MM.1S (cell line): Measurements from ENCODE around the gene PRSS12.

Experiments used
- DNase-seq: peaks from one replicate; pipeline ENCODE4 v3.0.0-alpha.2; 2015
- H2AFZ ChIP-seq: fragments of 300-600 bp; sonication (generic); 2 replicates; pipeline ENCODE4 v1.6.0; 2016; ENCODE audit warnings: antibody characterized with exemption, low read length
- H3F3A ChIP-seq: fragments of 300-600 bp; sonication (generic); 2 replicates; pipeline ENCODE4 v1.6.1; 2016; ENCODE audit warnings: mild to moderate bottlenecking, antibody characterized with exemption, low read length, moderate library complexity, mixed read lengths; ENCODE audit not compliant: insufficient read depth
- H3K27ac ChIP-seq: fragments of 300-600 bp; sonication (generic); 2 replicates; pipeline ENCODE4 v1.5.1; 2016; ENCODE audit warnings: mild to moderate bottlenecking, low read length
- H3K27me3 ChIP-seq: fragments of 300-600 bp; sonication (generic); replicated peaks from 2 replicates; pipeline ENCODE4 v1.6.0; 2016; ENCODE audit warnings: low read length; ENCODE audit not compliant: insufficient read depth
- H3K36me3 ChIP-seq: fragments of 300-600 bp; sonication (generic); replicated peaks from 2 replicates; pipeline ENCODE4 v1.6.1; 2016; ENCODE audit warnings: mild to moderate bottlenecking, low read length, mixed read lengths; ENCODE audit not compliant: insufficient read depth
- H3K4me1 ChIP-seq: fragments of 300-600 bp; sonication (generic); 2 replicates; pipeline ENCODE4 v1.6.1; 2016; ENCODE audit warnings: low read length, mixed read lengths
- H3K4me2 ChIP-seq: fragments of 300-600 bp; sonication (generic); 2 replicates; pipeline ENCODE4 v1.6.0; 2016; ENCODE audit warnings: low read depth, low read length
- H3K4me3 ChIP-seq: fragments of 300-600 bp; sonication (generic); 2 replicates; pipeline ENCODE4 v1.5.1; 2016; ENCODE audit warnings: low read length, mixed read lengths
- H3K79me2 ChIP-seq: fragments of 300-600 bp; sonication (generic); 2 replicates; pipeline ENCODE4 v1.6.1; 2016; ENCODE audit warnings: mixed run types, low read length, mixed read lengths
- H3K9ac ChIP-seq: fragments of 300-600 bp; sonication (generic); 2 replicates; pipeline ENCODE4 v1.6.1; 2016; ENCODE audit warnings: low read length, mixed read lengths
- H3K9me2 ChIP-seq: fragments of 300-600 bp; sonication (generic); replicated peaks from 2 replicates; pipeline ENCODE4 v1.6.1; 2016; ENCODE audit warnings: mild to moderate bottlenecking, low read length, mixed read lengths; ENCODE audit not compliant: insufficient read depth
- H3K9me3 ChIP-seq: fragments of 300-600 bp; sonication (generic); replicated peaks from 2 replicates; pipeline ENCODE4 v1.6.1; 2016; ENCODE audit warnings: mild to moderate bottlenecking, low read length, mixed read lengths; ENCODE audit not compliant: insufficient read depth
- H4K20me1 ChIP-seq: fragments of 300-600 bp; sonication (generic); 2 replicates; pipeline ENCODE4 v1.6.1; 2016; ENCODE audit warnings: mild to moderate bottlenecking, low read length, moderate library complexity, mixed read lengths; ENCODE audit not compliant: insufficient read depth
- EZH2 ChIP-seq: fragments of 300-600 bp; sonication (generic); optimal IDR thresholded peaks from 2 replicates; pipeline ENCODE3; 2017; ENCODE audit warnings: low read depth, mild to moderate bottlenecking, antibody characterized with exemption, low read length, mixed read lengths
- EZH2phosphoT487 ChIP-seq: fragments of 300-600 bp; sonication (generic); IDR thresholded peaks from 2 replicates; pipeline ENCODE4 v1.6.1; 2018; ENCODE audit warnings: antibody characterized with exemption, low read length
- TF ChIP-seq, protein P1 (sequence below): fragments of 300-600 bp; sonication (generic); IDR thresholded peaks from 2 replicates; pipeline ENCODE4 v1.5.1; 2016; ENCODE audit warnings: antibody characterized with exemption, low read length, mixed read lengths

The PRSS12 gene

GRCh38 chr4:118343501-118343900, 9.3 kb downstream of the PRSS12 start:
- no peaks in the 10 kb centered on the region for H4K20me1 ChIP-seq
- DNase-seq: no peak
- H3F3A ChIP-seq: no peaks in the 10 kb centered on the region
- no peaks in the 10 kb centered on the region for H3K27me3 ChIP-seq
- H3K79me2 ChIP-seq: no peaks in the 10 kb centered on the region
- H3K4me3 ChIP-seq: no peak overlapping the region
- no peak overlapping the region for H3K4me2 ChIP-seq
- no peaks in the 10 kb centered on the region for H3K9me2 ChIP-seq
- H3K9ac ChIP-seq: no peak overlapping the region
- no peaks in the 10 kb centered on the region for H3K9me3 ChIP-seq
- no peaks in the 10 kb centered on the region for H3K4me1 ChIP-seq
- H3K27ac ChIP-seq: no peak overlapping the region
- H3K36me3 ChIP-seq: no peaks in the 10 kb centered on the region
- no peak overlapping the region for H2AFZ ChIP-seq
- no peak for TF ChIP-seq EZH2phosphoT487
- no peak for TF ChIP-seq EZH2
- TF ChIP-seq, protein P1, sequence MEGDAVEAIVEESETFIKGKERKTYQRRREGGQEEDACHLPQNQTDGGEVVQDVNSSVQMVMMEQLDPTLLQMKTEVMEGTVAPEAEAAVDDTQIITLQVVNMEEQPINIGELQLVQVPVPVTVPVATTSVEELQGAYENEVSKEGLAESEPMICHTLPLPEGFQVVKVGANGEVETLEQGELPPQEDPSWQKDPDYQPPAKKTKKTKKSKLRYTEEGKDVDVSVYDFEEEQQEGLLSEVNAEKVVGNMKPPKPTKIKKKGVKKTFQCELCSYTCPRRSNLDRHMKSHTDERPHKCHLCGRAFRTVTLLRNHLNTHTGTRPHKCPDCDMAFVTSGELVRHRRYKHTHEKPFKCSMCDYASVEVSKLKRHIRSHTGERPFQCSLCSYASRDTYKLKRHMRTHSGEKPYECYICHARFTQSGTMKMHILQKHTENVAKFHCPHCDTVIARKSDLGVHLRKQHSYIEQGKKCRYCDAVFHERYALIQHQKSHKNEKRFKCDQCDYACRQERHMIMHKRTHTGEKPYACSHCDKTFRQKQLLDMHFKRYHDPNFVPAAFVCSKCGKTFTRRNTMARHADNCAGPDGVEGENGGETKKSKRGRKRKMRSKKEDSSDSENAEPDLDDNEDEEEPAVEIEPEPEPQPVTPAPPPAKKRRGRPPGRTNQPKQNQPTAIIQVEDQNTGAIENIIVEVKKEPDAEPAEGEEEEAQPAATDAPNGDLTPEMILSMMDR: no peak

- H3K27ac ChIP-seq: no peak overlapping the region
- H3K9me3 ChIP-seq: no peaks in the 10 kb centered on the region
- no peak overlapping the region for H2AFZ ChIP-seq
- H3F3A ChIP-seq: no peaks in the 10 kb centered on the region
- H3K27me3 ChIP-seq: no peaks in the 10 kb centered on the region
- TF ChIP-seq, protein P1: no peak
- TF ChIP-seq EZH2: no peak
- TF ChIP-seq EZH2phosphoT487: no peak
- H3K79me2 ChIP-seq: no peaks in the 10 kb centered on the region
- no peaks in the 10 kb centered on the region; the same call in 1 of the 2 replicates for H3K4me1 ChIP-seq
- no peaks in the 10 kb centered on the region for H4K20me1 ChIP-seq
- H3K9me2 ChIP-seq: no peaks in the 10 kb centered on the region
- H3K4me2 ChIP-seq: no peak overlapping the region
- DNase-seq: no peak
- no peak overlapping the region for H3K4me3 ChIP-seq
- no peak overlapping the region for H3K9ac ChIP-seq
- H3K36me3 ChIP-seq: no peaks in the 10 kb centered on the region
Measured at GRCh38 chr4:118340109-118340508, 12.7 kb downstream of the PRSS12 start.

GRCh38 chr4:118338981-118339765, 13.6 kb downstream of the PRSS12 start:
- no peaks in the 10 kb centered on the region for H3K79me2 ChIP-seq
- DNase-seq: no peak
- no peak overlapping the region for H2AFZ ChIP-seq
- H3K4me2 ChIP-seq: no peak overlapping the region
- H3K27me3 ChIP-seq: no peaks in the 10 kb centered on the region
- no peaks in the 10 kb centered on the region for H3F3A ChIP-seq
- TF ChIP-seq, protein P1: no peak
- TF ChIP-seq EZH2 (no peak), EZH2phosphoT487 (no peak)
- H3K36me3 ChIP-seq: no peaks in the 10 kb centered on the region
- H3K27ac ChIP-seq: no peak overlapping the region
- H3K9me2 ChIP-seq: no peaks in the 10 kb centered on the region
- H4K20me1 ChIP-seq: no peaks in the 10 kb centered on the region
- no peaks in the 10 kb centered on the region for H3K9me3 ChIP-seq
- no peaks in the 10 kb centered on the region; the same call in 1 of the 2 replicates for H3K4me1 ChIP-seq
- no peak overlapping the region for H3K9ac ChIP-seq
- H3K4me3 ChIP-seq: no peak overlapping the region
